HCT116 (cell line): ENCODE data around the gene USP28. TPM values are rescaled to one million over a fixed set of nuclear protein-coding genes. Genes with fewer than 3 reads are reported as not detected.

Experiments used
- ATAC-seq: fragments of 200-7000 bp; cut with Tn5 transposase; 2 replicates; pipeline ENCODE4 v1.9.1; 2020; ENCODE audit warnings: mild to moderate bottlenecking, moderate library complexity
- BruUV-seq: library from RNA; stranded (reverse); fragments of 400-500 nt; replicated peaks from 2 replicates; lab custom pipeline; 2021; lab: Mats Ljungman, UMichigan
- CTCF ChIA-PET: fragments of 300-600 bp; sonication (Branson Sonifier 250); formaldehyde crosslinking; loops from one replicate; lab custom pipeline; 2021; ENCODE audit warnings: antibody characterized with exemption; lab: Charles Lee
- POLR2A ChIA-PET: fragments of 300-600, 350-600 bp; sonication (Branson Sonifier 250); formaldehyde crosslinking; loops from one replicate; lab custom pipeline; 2021; ENCODE audit warnings: antibody characterized with exemption; lab: Charles Lee
- RAD21 ChIA-PET, 2 experiments: fragments of 300-600 bp; sonication (Branson Sonifier 250); formaldehyde crosslinking; loops; one replicate each; lab custom pipeline; 2023; ENCODE audit warnings: low total read pairs in 2 of 2; ENCODE audit not compliant: uncharacterized antibody in 2 of 2, unreplicated experiment in 2 of 2, low non-redundant PET in 1 of 2; lab: Charles Lee
- DNase-seq: peaks from one replicate; pipeline ENCODE4 v3.0.0-alpha.2; 2010; ENCODE audit warnings: low read depth, low spot score
- H2AFZ ChIP-seq: fragments of 200-600 bp; shearing (Covaris generic), sonication (generic); 2 replicates; pipeline ENCODE4 v1.6.1; 2017; ENCODE audit warnings: low read depth, mixed run types, mixed read lengths, antibody characterized with exemption, low read length; ENCODE audit not compliant: poor library complexity, severe bottlenecking
- H3K27ac ChIP-seq: 2 replicates; pipeline ENCODE4 v1.5.1; 2012; ENCODE audit warnings: low read depth, low read length
- H3K27me3 ChIP-seq: fragments of 200-600 bp; sonication (generic); 2 replicates; pipeline ENCODE4 v1.6.1; 2016; ENCODE audit warnings: mixed run types, low read length, mixed read lengths; ENCODE audit not compliant: insufficient read depth
- H3K36me3 ChIP-seq, 2 experiments: fragments of 200-500 bp in 1 of 2; fragments of 200-600 bp in 1 of 2; sonication (Bioruptor generic) in 1 of 2; sonication (generic) in 1 of 2; 2 replicates each; pipeline versions ENCODE4 v1.5.1 to v1.6.1; 2014 to 2016; ENCODE audit warnings: low read length in 2 of 2, inconsistent platforms in 1 of 2, mixed read lengths in 1 of 2, mixed run types in 1 of 2; ENCODE audit not compliant: insufficient read depth in 2 of 2, control insufficient read depth in 1 of 2
- H3K4me1 ChIP-seq, 2 experiments: fragments of 200-600 bp in 1 of 2; sonication (generic) in 1 of 2; 2 replicates each; pipeline versions ENCODE4 v1.5.1 to v1.6.1; 2012 to 2017; ENCODE audit warnings: low read length in 2 of 2, inconsistent platforms in 1 of 2, mild to moderate bottlenecking in 1 of 2, mixed read lengths in 1 of 2, mixed run types in 1 of 2, moderate library complexity in 1 of 2; ENCODE audit not compliant: insufficient read depth in 2 of 2, control insufficient read depth in 1 of 2
- H3K4me2 ChIP-seq: fragments of 200-600 bp; sonication (generic); 2 replicates; pipeline ENCODE4 v1.6.1; 2017; ENCODE audit warnings: mixed run types, low read length, mixed read lengths
- H3K4me3 ChIP-seq, 2 experiments: fragments of 200-600 bp in 1 of 2; sonication (generic) in 1 of 2; replicated peaks in 1 of 2; 2 replicates each; pipeline ENCODE4 v1.5.1; 2011 to 2016; ENCODE audit warnings: low read length in 2 of 2, control low read depth in 1 of 2, low read depth in 1 of 2, mild to moderate bottlenecking in 1 of 2, mixed read lengths in 1 of 2, mixed run types in 1 of 2
- H3K79me2 ChIP-seq: fragments of 200-600 bp; sonication (generic); 2 replicates; pipeline ENCODE4 v1.6.1; 2017; ENCODE audit warnings: mild to moderate bottlenecking, mixed run types, low read length, moderate library complexity, mixed read lengths; ENCODE audit not compliant: insufficient read depth
- H3K9ac ChIP-seq: fragments of 200-600 bp; sonication (generic); 2 replicates; pipeline ENCODE4 v1.6.1; 2016; ENCODE audit warnings: low read length, mixed read lengths
- H3K9me2 ChIP-seq: fragments of 200-600 bp; sonication (generic), shearing (Covaris generic); 2 replicates; pipeline ENCODE4 v1.6.1; 2017; ENCODE audit warnings: mixed run types, mild to moderate bottlenecking, moderate library complexity; ENCODE audit not compliant: insufficient read depth
- H3K9me3 ChIP-seq, 2 experiments: fragments of 200-500 bp in 1 of 2; fragments of 200-600 bp in 1 of 2; sonication (Bioruptor generic) in 1 of 2; sonication (generic) in 1 of 2; 2 replicates each; pipeline ENCODE4 v1.6.1; 2014 to 2017; ENCODE audit warnings: low read length in 2 of 2, mixed read lengths in 2 of 2, inconsistent platforms in 1 of 2, low read depth in 1 of 2, mild to moderate bottlenecking in 1 of 2, mixed run types in 1 of 2, moderate library complexity in 1 of 2; ENCODE audit not compliant: control insufficient read depth in 1 of 2, insufficient read depth in 1 of 2
- H4K20me1 ChIP-seq: fragments of 200-600 bp; sonication (generic), shearing (Covaris generic); 2 replicates; pipeline ENCODE4 v1.6.1; 2017; ENCODE audit warnings: mixed run types, mild to moderate bottlenecking, moderate library complexity; ENCODE audit not compliant: insufficient read depth
- CBX3 ChIP-seq: IDR thresholded peaks from 2 replicates; pipeline ENCODE4 v1.6.1; 2012; ENCODE audit warnings: low read depth
- CEBPB ChIP-seq: IDR thresholded peaks from 2 replicates; pipeline ENCODE4 v1.6.1; 2012; ENCODE audit warnings: low read depth
- CTCF ChIP-seq, 3 experiments: fragments of 200-600 bp in 1 of 3; sonication (generic) in 1 of 3; IDR thresholded peaks in 2 of 3; conservative IDR thresholded peaks in 1 of 3; 2 replicates each; pipeline ENCODE4 v1.5.1; 2012 to 2017; ENCODE audit warnings: low read depth in 2 of 3, low read length in 2 of 3, antibody characterized with exemption in 1 of 3, borderline replicate concordance in 1 of 3, control low read depth in 1 of 3, mild to moderate bottlenecking in 1 of 3, mixed read lengths in 1 of 3, mixed run types in 1 of 3, moderate library complexity in 1 of 3; ENCODE audit not compliant: insufficient read depth in 1 of 3
- EGR1 ChIP-seq: IDR thresholded peaks from 2 replicates; pipeline ENCODE4 v1.6.1; 2012; ENCODE audit warnings: low read depth
- ELF1 ChIP-seq: IDR thresholded peaks from 2 replicates; pipeline ENCODE4 v1.6.1; 2012; ENCODE audit warnings: low read depth, borderline replicate concordance
- JUND ChIP-seq: IDR thresholded peaks from 2 replicates; pipeline ENCODE4 v1.6.1; 2012
- RAD21 ChIP-seq: IDR thresholded peaks from 2 replicates; pipeline ENCODE4 v1.6.1; 2012; ENCODE audit warnings: low read depth, mild to moderate bottlenecking
- REST ChIP-seq: IDR thresholded peaks from 2 replicates; pipeline ENCODE4 v1.6.1; 2012; ENCODE audit warnings: low read depth
- SP1 ChIP-seq: IDR thresholded peaks from 2 replicates; pipeline ENCODE4 v1.6.1; 2012; ENCODE audit warnings: low read depth
- SRF ChIP-seq: IDR thresholded peaks from 2 replicates; pipeline ENCODE4 v1.6.1; 2012; ENCODE audit warnings: low read depth
- ZNF274 ChIP-seq: fragments of 200-500 bp; sonication (Bioruptor generic); IDR thresholded peaks from 2 replicates; pipeline ENCODE4 v1.6.1; 2014; ENCODE audit warnings: mild to moderate bottlenecking, low read depth, low read length, inconsistent platforms
- intact Hi-C: fragments of 100-400 bp; cut with micrococcal nuclease; formaldehyde crosslinking; loops from 2 replicates; pipeline ENCODE4 v1.10.0; 2022
- total RNA-seq: library from RNA; stranded (reverse); gene quantifications from one replicate; pipeline ENCODE4 v1.2.1, GENCODE V29; 2021; ENCODE audit not compliant: unreplicated experiment

USP28 gene
- total RNA-seq, 1 experiment from 2014 or later: 23.5 TPM

DNA sequence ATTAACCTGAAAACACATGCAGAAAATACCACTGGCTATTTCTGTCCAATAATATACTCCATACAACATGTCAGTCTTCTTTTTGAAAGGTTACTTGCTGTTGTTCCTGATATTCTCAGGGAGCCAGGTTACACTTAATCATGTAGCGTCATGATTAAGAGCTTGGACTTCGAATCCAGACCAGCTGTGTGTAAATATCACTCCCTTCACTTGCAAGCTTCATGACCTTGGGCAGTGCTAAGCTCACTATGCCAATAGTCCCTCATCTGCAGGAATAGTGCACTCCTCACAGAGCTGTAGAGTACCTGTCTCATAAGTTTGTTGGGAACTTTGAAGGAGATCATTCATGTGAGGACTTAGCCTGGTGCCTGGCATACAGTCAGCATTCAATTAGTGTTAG is 31.1 kb upstream of the USP28 start:
- peaks cover 15% of the 10 kb centered on the region; the same call in 1 of the 2 replicates for H3K27me3 ChIP-seq

DNA sequence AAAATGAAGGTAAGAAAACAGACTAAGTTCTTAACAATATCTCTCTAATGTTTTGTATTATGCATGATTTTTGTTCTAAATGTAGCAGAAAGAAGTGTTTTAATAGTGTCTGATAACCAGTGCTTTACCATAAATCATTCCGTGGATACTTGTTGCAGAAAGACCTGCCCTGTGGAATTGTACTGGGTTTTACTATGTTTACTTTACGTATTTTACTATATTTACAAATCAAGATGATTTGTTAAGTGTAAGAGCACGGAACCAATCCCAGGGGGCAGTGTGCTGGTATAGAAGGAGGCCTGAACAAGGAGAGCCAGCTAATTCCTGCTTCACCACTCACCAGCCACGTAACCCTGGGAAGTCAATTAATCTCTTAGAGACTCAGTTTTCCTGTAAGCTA is 30.7 kb upstream of the USP28 start:
- Histone ChIP-seq H3K9me2 (no peaks in the 10 kb centered on the region), H2AFZ (no peak overlapping the region), H3K27me3 (peaks cover 15% of the 10 kb centered on the region; the same call in 1 of the 2 replicates), H3K4me1 (no peaks in the 10 kb centered on the region), H3K9me3 (no peaks in the 10 kb centered on the region), H3K9ac (no peak overlapping the region), H3K79me2 (no peaks in the 10 kb centered on the region), H3K36me3 (no peaks in the 10 kb centered on the region), H3K4me3 (no peak overlapping the region), H4K20me1 (no peaks in the 10 kb centered on the region), H3K4me2 (no peak overlapping the region), H3K27ac (no peak overlapping the region)
- no TSS peak for BruUV-seq
- ChIA-PET CTCF (interaction anchor here (1.2 to 4.9 kb wide), 5 partner anchors 11 to 356 kb away, joined by 3 to 38 read pairs (median 5); no protein-coding TSS in a partner anchor), RAD21 (no interaction called here), POLR2A (interaction anchor here (0.7 to 0.9 kb wide), 2 partner anchors 30 to 69 kb away, joined by 3 read pairs; partner anchors contain the start of genes HTR3A and USP28)
- intact Hi-C loops: loop anchor here (10.0 kb wide), 1 partner anchor 259 kb away; no protein-coding TSS in a partner anchor
- ATAC-seq: peak; percentile 92
- no peak for TF ChIP-seq ZNF274
- TF ChIP-seq REST: no peak
- peak; percentile 18 to 55 (median 46); a peak in 3 of 6 replicates for TF ChIP-seq CTCF (IDR thresholded peaks at IDR 0.05 in 2 of 3, conservative IDR thresholded peaks at IDR 0.05 in 1 of 3; ENCODE audit: borderline replicate concordance in 1 of 3, insufficient read depth in 1 of 3, low read depth in 2 of 3, low read length in 2 of 3)
- TF ChIP-seq ELF1: no peak
- peak; percentile 36 for TF ChIP-seq RAD21
- no peak for TF ChIP-seq SP1
- no peak for TF ChIP-seq JUND
- TF ChIP-seq SRF: no peak
- no peak for TF ChIP-seq EGR1
- DNase-seq: peak; percentile 45

More for the DNA sequence above, 31.1 kb upstream of the USP28 start:
- Histone ChIP-seq H3K4me1 (no peaks in the 10 kb centered on the region), H3K27ac (no peak overlapping the region), H3K4me2 (no peak overlapping the region), H3K4me3 (no peak overlapping the region), H3K79me2 (no peaks in the 10 kb centered on the region), H3K9ac (no peak overlapping the region), H3K36me3 (no peaks in the 10 kb centered on the region), H3K9me3 (no peaks in the 10 kb centered on the region), H4K20me1 (no peaks in the 10 kb centered on the region), H3K9me2 (no peaks in the 10 kb centered on the region), H2AFZ (no peak overlapping the region)
- RAD21 ChIA-PET: no interaction called here
- DNase-seq: no peak
- CTCF ChIA-PET: interaction anchor here (1.1 to 4.9 kb wide), 7 partner anchors 8 to 355 kb away, joined by 3 to 38 read pairs (median 4); no protein-coding TSS in a partner anchor
- intact Hi-C loops: loop anchor here (10.0 kb wide), 1 partner anchor 258 kb away; no protein-coding TSS in a partner anchor
- ATAC-seq: peak; percentile 22; the same call in 1 of the 2 replicates
- no TSS peak for BruUV-seq
- POLR2A ChIA-PET: interaction anchor here (0.7 to 0.9 kb wide), 2 partner anchors 31 to 68 kb away, joined by 3 read pairs; partner anchors contain the start of genes HTR3A and USP28
- TF ChIP-seq SP1: no peak
- no peak for TF ChIP-seq CEBPB
- TF ChIP-seq CBX3: no peak
- no peak for TF ChIP-seq EGR1
- TF ChIP-seq, all 23 proteins: peak for 0
